Measurements from ENCODE around the gene MST1.

MST1 gene

GRCh38 chr3:49713336-49714105 is 24.2 kb upstream of the MST1 start:
- H3K9ac ChIP-seq (ENCODE audit: low read depth, low read length) = no peak overlapping the region
- no peak overlapping the region for H3K4me2 ChIP-seq (ENCODE audit: insufficient read depth, low read length)

GRCh38 chr3:49712631-49713317 is 23.5 kb upstream of the MST1 start:
- Histone ChIP-seq H4K20me1 (ENCODE audit: insufficient read depth, low read length) (no peaks in the 10 kb centered on the region; the same call in 1 of the 2 replicates), H3K4me2 (ENCODE audit: insufficient read depth, low read length) (no peak overlapping the region), H2AFZ (ENCODE audit: low read depth, low read length) (no peak overlapping the region), H3K4me3 (ENCODE audit: low read depth in 1 of 2, low read length in 2 of 2) (no peak overlapping the region), H3K9me3 (ENCODE audit: insufficient read depth, low read length, severe bottlenecking) (no peaks in the 10 kb centered on the region), H3K79me2 (ENCODE audit: insufficient read depth, low read length) (no peaks in the 10 kb centered on the region), H3K36me3 (ENCODE audit: insufficient read depth, low read length) (peaks cover 18% of the 10 kb centered on the region; the same call in 1 of the 2 replicates), H3K27ac (ENCODE audit: low read length) (peak overlapping the region; percentile 59), H3K4me1 (ENCODE audit: insufficient read depth, low read length) (peaks cover 12% of the 10 kb centered on the region), H3K27me3 (ENCODE audit: insufficient read depth, low read length, poor library complexity) (no peaks in the 10 kb centered on the region), H3K9ac (ENCODE audit: low read depth, low read length) (no peak overlapping the region)
- ATAC-seq (ENCODE audit: insufficient read depth, low read depth) = peak; percentile 74
- peak; percentile 69 for DNase-seq
- no peak for TF ChIP-seq EZH2 (IDR thresholded peaks at IDR 0.05; ENCODE audit: borderline replicate concordance, low read depth, low read length, severe bottlenecking)
- TF ChIP-seq, protein P1, sequence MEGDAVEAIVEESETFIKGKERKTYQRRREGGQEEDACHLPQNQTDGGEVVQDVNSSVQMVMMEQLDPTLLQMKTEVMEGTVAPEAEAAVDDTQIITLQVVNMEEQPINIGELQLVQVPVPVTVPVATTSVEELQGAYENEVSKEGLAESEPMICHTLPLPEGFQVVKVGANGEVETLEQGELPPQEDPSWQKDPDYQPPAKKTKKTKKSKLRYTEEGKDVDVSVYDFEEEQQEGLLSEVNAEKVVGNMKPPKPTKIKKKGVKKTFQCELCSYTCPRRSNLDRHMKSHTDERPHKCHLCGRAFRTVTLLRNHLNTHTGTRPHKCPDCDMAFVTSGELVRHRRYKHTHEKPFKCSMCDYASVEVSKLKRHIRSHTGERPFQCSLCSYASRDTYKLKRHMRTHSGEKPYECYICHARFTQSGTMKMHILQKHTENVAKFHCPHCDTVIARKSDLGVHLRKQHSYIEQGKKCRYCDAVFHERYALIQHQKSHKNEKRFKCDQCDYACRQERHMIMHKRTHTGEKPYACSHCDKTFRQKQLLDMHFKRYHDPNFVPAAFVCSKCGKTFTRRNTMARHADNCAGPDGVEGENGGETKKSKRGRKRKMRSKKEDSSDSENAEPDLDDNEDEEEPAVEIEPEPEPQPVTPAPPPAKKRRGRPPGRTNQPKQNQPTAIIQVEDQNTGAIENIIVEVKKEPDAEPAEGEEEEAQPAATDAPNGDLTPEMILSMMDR (IDR thresholded peaks at IDR 0.05; ENCODE audit: borderline replicate concordance, extremely low read depth, low read length, poor library complexity, severe bottlenecking) = no peak

More at GRCh38 chr3:49713336-49714105, 24.2 kb upstream of the MST1 start:
- no peak overlapping the region for H2AFZ ChIP-seq (ENCODE audit: low read depth, low read length)
- H4K20me1 ChIP-seq (ENCODE audit: insufficient read depth, low read length) = peaks cover 3% of the 10 kb centered on the region
- no peaks in the 10 kb centered on the region for H3K79me2 ChIP-seq (ENCODE audit: insufficient read depth, low read length)
- H3K4me1 ChIP-seq (ENCODE audit: insufficient read depth, low read length) = peaks cover 13% of the 10 kb centered on the region
- no peaks in the 10 kb centered on the region for H3K9me3 ChIP-seq (ENCODE audit: insufficient read depth, low read length, severe bottlenecking)
- no peak overlapping the region for H3K4me3 ChIP-seq (ENCODE audit: low read depth in 1 of 2, low read length in 2 of 2)
- no peak for DNase-seq
- H3K27me3 ChIP-seq (ENCODE audit: insufficient read depth, low read length, poor library complexity) = no peaks in the 10 kb centered on the region
- peaks cover 25% of the 10 kb centered on the region for H3K36me3 ChIP-seq (ENCODE audit: insufficient read depth, low read length)
- peak overlapping the region; percentile 59; the same call in 1 of the 2 replicates for H3K27ac ChIP-seq (ENCODE audit: low read length)
- TF ChIP-seq, protein P1 (IDR thresholded peaks at IDR 0.05; ENCODE audit: borderline replicate concordance, extremely low read depth, low read length, poor library complexity, severe bottlenecking) = no peak
- no peak for TF ChIP-seq EZH2 (IDR thresholded peaks at IDR 0.05; ENCODE audit: borderline replicate concordance, low read depth, low read length, severe bottlenecking)
- no peak for ATAC-seq (ENCODE audit: insufficient read depth, low read depth)

- Histone ChIP-seq H3K9ac (ENCODE audit: low read depth, low read length) (no peak overlapping the region), H3K9me3 (ENCODE audit: insufficient read depth, low read length, severe bottlenecking) (no peaks in the 10 kb centered on the region), H3K4me1 (ENCODE audit: insufficient read depth, low read length) (peaks cover 12% of the 10 kb centered on the region), H3K36me3 (ENCODE audit: insufficient read depth, low read length) (peaks cover 20% of the 10 kb centered on the region; the same call in 1 of the 2 replicates), H3K79me2 (ENCODE audit: insufficient read depth, low read length) (no peaks in the 10 kb centered on the region), H3K27me3 (ENCODE audit: insufficient read depth, low read length, poor library complexity) (no peaks in the 10 kb centered on the region), H2AFZ (ENCODE audit: low read depth, low read length) (no peak overlapping the region), H3K27ac (ENCODE audit: low read length) (no peak overlapping the region), H4K20me1 (ENCODE audit: insufficient read depth, low read length) (no peaks in the 10 kb centered on the region; the same call in 1 of the 2 replicates), H3K4me2 (ENCODE audit: insufficient read depth, low read length) (no peak overlapping the region), H3K4me3 (ENCODE audit: low read depth in 1 of 2, low read length in 2 of 2) (no peak overlapping the region)
- ATAC-seq (ENCODE audit: insufficient read depth, low read depth) (no peak), DNase-seq (no peak)
- no peak for TF ChIP-seq EZH2 (IDR thresholded peaks at IDR 0.05; ENCODE audit: borderline replicate concordance, low read depth, low read length, severe bottlenecking)
- TF ChIP-seq, protein P1 (IDR thresholded peaks at IDR 0.05; ENCODE audit: borderline replicate concordance, extremely low read depth, low read length, poor library complexity, severe bottlenecking) = no peak
These were observed 22.9 kb upstream of the MST1 start for GRCh38 chr3:49712166-49712565.

All from DND-41 (cell line).